ENCODE data around the gene TLX3.
"Not testable (repeated sequence)": the region's sequence is repeated elsewhere in the genome, so short reads cannot be mapped to it uniquely, and the experiment has no call there.

The TLX3 gene

DNA sequence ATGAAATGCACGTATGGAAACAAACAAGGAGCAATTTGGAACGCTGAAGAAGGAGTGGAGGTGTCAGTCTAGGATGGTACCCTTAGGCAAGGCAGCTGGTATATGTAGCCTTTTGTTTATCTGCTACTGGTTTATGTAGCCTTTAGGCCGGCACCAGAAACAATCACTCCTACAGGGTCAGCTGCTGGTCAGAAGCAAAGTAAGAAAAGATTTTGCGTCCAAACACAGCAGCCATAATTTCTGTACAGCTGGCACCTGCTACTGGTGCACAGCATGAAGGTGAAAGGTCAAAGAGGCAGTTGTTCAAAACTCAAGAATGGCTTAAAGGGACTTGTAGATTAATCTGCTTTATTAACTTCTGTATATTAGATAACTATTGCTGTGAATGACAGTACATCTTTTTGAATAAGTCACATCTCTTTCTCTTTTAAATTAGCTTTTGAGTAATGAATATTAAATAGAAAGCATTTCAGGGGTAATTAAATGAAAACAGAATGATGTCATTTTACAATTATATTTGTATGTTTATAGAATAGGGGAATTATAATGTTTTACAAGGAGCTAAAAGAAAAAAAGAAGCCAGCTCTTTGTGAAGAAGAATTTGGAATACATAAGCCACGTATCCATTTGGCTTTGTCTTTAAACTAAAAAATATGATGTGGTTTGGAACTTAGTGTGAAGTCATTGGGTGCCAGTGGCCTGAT, 33.1 kb upstream of the TLX3 start:
- no peak overlapping the region for H3K4me3 ChIP-seq (ENCODE audit: low read length)
- no peak overlapping the region for H3K9ac ChIP-seq (ENCODE audit: low read depth, low read length)
- H3K4me1 ChIP-seq (ENCODE audit: insufficient read depth, low read length): no peaks in the 10 kb centered on the region; the same call in 1 of the 2 replicates
- no peaks in the 10 kb centered on the region for H3K9me3 ChIP-seq (ENCODE audit: insufficient read depth, low read depth, low read length)
- no peak overlapping the region for H3K27ac ChIP-seq (ENCODE audit: low read length)
- no peaks in the 10 kb centered on the region for H3K36me3 ChIP-seq (ENCODE audit: insufficient read depth, low read depth, low read length)
- no peaks in the 10 kb centered on the region for H3K27me3 ChIP-seq (ENCODE audit: insufficient read depth, low read length)

DNA sequence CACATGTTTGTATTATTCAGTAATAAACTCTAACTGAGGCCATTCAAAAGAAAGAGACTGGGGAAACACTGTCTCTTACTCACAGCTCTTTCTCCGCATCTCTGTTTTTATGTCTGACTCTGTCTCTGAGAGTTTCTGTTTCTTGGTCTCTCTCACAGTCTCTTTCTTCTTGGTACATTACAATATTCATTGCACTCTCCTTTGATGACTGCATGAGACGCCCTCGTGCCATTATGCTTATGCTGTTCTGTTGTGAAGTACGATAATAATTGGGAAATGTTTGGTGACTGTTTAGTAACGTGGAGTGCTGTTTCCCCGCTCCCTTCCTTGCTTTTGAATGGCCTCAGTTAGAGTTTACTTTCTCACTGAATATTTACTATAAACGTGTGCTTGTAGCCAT, 25.3 kb upstream of the TLX3 start:
- H3K9me3 ChIP-seq (ENCODE audit: insufficient read depth, low read depth, low read length): no peaks in the 10 kb centered on the region

DNA sequence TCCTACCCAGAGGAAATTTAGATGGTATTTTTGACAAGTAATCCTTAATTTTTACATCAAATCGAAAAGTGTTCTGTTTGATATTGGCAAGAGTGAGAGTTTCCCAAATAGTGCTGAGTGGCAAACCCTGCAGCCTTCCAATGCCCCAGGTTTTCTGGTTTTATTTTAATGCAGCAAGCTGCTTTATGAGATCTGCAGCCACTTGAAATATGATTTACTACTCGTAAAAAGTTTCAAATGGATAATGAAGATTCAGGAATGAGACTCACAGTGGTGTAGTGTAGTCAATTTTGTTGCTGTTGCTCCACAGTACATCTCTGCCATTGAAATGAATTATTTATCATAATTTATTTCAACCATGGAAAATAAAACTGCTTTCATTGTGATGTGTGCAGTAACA, 23.6 kb upstream of the TLX3 start:
- H3K4me3 ChIP-seq (ENCODE audit: low read length): no peak overlapping the region
- no peaks in the 10 kb centered on the region for H3K9me3 ChIP-seq (ENCODE audit: insufficient read depth, low read depth, low read length)
- H3K36me3 ChIP-seq (ENCODE audit: insufficient read depth, low read depth, low read length): no peaks in the 10 kb centered on the region
- no peak overlapping the region for H3K27ac ChIP-seq (ENCODE audit: low read length)
- H3K4me1 ChIP-seq (ENCODE audit: insufficient read depth, low read length): no peaks in the 10 kb centered on the region
- no peak overlapping the region for H3K9ac ChIP-seq (ENCODE audit: low read depth, low read length)
- no peaks in the 10 kb centered on the region for H3K27me3 ChIP-seq (ENCODE audit: insufficient read depth, low read length)

More for the DNA sequence above, 25.3 kb upstream of the TLX3 start:
- H3K27ac ChIP-seq (ENCODE audit: low read length): no peak overlapping the region
- no peak overlapping the region for H3K4me3 ChIP-seq (ENCODE audit: low read length)
- H3K9ac ChIP-seq (ENCODE audit: low read depth, low read length): no peak overlapping the region
- H3K36me3 ChIP-seq (ENCODE audit: insufficient read depth, low read depth, low read length): no peaks in the 10 kb centered on the region
- no peaks in the 10 kb centered on the region for H3K4me1 ChIP-seq (ENCODE audit: insufficient read depth, low read length)
- no peaks in the 10 kb centered on the region for H3K27me3 ChIP-seq (ENCODE audit: insufficient read depth, low read length)

DNA sequence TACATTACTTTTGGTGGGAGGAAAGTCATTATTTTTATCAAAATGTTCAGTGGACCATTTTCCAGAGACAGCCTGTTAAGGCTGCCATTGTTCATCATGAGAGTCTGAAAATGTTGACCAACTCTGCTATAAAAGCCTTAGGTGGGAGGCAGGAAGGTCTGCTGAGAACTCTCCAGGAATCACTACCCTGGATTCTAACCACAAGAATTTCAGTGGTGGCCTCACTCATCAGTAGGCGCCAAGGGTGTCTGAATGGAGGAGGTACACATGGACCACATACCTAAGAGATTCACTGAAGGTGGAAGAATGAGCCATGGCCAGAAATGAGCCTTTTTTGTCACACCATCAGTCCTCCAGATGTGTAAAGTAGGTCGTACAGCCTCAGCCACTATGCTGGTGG, 21.0 kb upstream of the TLX3 start:
- Histone ChIP-seq H3K27ac (ENCODE audit: low read length) (no peak overlapping the region), H3K27me3 (ENCODE audit: insufficient read depth, low read length) (no peaks in the 10 kb centered on the region; the same call in 1 of the 2 replicates), H3K4me3 (ENCODE audit: low read length) (no peak overlapping the region), H3K4me1 (ENCODE audit: insufficient read depth, low read length) (no peaks in the 10 kb centered on the region), H3K9ac (ENCODE audit: low read depth, low read length) (no peak overlapping the region), H3K9me3 (ENCODE audit: insufficient read depth, low read depth, low read length) (no peaks in the 10 kb centered on the region), H3K36me3 (ENCODE audit: insufficient read depth, low read depth, low read length) (no peaks in the 10 kb centered on the region)

DNA sequence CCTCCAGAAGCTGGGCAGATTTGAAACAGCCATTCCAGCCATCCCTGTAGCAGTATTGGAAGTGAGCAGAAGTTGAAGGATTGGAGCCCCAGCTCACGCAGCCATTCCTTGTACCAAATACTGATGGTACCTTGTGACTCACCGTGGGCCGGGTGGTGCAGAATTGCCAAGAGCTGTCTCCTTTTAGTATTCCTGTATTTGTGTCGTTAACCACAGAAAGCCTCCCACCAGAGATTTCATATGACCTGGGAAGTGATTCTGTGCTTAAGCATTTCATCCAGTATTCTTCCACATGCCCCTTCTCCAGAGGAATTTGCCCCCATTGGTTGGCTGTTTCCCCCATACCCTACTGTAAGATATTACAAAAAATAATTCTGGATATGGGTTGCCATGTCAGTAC, 17.7 kb upstream of the TLX3 start:
- H3K27ac ChIP-seq (ENCODE audit: low read length): no peak overlapping the region
- no peaks in the 10 kb centered on the region for H3K9me3 ChIP-seq (ENCODE audit: insufficient read depth, low read depth, low read length)
- H3K36me3 ChIP-seq (ENCODE audit: insufficient read depth, low read depth, low read length): no peaks in the 10 kb centered on the region
- H3K9ac ChIP-seq (ENCODE audit: low read depth, low read length): no peak overlapping the region
- no peaks in the 10 kb centered on the region for H3K4me1 ChIP-seq (ENCODE audit: insufficient read depth, low read length)
- no peak overlapping the region for H3K4me3 ChIP-seq (ENCODE audit: low read length)
- no peaks in the 10 kb centered on the region; the same call in 1 of the 2 replicates for H3K27me3 ChIP-seq (ENCODE audit: insufficient read depth, low read length)

DNA sequence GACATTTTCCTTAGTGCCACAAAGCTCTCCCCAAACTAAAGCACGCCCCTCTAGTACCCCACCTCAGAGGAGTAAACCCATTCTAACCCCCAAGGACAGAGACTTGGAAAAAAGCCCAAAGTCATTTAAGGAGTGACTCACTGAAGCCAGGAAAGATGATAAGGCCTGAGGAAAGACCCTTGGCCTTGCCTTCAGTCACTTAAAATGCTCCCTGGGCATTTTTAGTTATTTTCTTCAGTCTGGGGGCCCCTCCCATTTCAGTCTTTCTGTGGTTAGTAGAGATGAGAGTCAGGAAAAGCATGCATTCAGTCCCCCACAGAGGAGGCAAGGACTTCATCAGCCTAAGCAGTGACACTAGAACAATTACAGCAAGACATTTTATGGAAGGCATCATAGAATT, 13.7 kb upstream of the TLX3 start:
- H3K36me3 ChIP-seq (ENCODE audit: insufficient read depth, low read depth, low read length): no peaks in the 10 kb centered on the region
- no peaks in the 10 kb centered on the region for H3K9me3 ChIP-seq (ENCODE audit: insufficient read depth, low read depth, low read length)
- peaks cover 12% of the 10 kb centered on the region; the same call in 1 of the 2 replicates for H3K27me3 ChIP-seq (ENCODE audit: insufficient read depth, low read length)
- no peak overlapping the region for H3K9ac ChIP-seq (ENCODE audit: low read depth, low read length)
- no peaks in the 10 kb centered on the region for H3K4me1 ChIP-seq (ENCODE audit: insufficient read depth, low read length)
- H3K4me3 ChIP-seq (ENCODE audit: low read length): no peak overlapping the region
- no peak overlapping the region for H3K27ac ChIP-seq (ENCODE audit: low read length)

DNA sequence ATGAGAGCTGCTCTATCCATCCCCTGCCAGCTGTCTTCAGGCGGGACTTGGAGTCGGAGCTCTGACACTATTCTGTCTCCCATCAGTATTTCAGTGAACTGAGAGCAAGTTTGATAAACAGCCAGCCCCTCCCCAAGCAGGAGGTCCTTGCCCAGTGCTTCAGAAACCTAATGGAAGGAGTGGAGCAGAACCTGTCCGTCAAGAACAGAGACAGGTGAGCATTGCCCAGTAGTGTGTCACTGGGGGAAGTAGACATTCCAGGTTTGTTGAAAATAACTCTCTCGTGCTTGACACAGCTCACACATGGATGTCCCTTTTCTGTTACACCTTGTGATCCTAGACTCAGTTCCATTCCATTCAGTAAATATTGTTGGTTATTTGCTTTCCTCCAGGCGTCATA, 13.2 kb upstream of the TLX3 start:
- Histone ChIP-seq H3K9ac (ENCODE audit: low read depth, low read length) (no peak overlapping the region), H3K4me3 (ENCODE audit: low read length) (no peak overlapping the region), H3K36me3 (ENCODE audit: insufficient read depth, low read depth, low read length) (no peaks in the 10 kb centered on the region), H3K27ac (ENCODE audit: low read length) (no peak overlapping the region), H3K27me3 (ENCODE audit: insufficient read depth, low read length) (peaks cover 17% of the 10 kb centered on the region; the same call in 1 of the 2 replicates), H3K9me3 (ENCODE audit: insufficient read depth, low read depth, low read length) (no peaks in the 10 kb centered on the region), H3K4me1 (ENCODE audit: insufficient read depth, low read length) (no peaks in the 10 kb centered on the region)

DNA sequence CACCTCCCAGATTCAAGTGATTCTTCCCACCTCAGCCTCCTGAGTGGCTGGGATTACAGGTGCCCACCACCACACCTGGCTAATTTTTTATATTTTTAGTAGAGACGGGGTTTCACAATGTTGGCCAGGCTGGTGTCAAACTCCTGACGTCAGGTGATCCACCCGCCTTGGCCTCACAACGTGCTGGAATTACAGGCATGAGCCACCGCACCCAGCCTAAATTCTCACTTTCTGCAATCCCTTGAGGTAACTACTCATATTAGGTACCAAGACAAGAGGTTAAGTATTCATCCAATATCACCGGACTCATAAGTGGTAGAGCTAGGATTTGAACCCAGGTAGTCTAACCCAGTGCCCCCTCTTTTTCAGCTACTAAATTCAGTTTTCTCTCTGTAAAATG, 11.1 kb upstream of the TLX3 start:
- H3K9ac ChIP-seq (ENCODE audit: low read depth, low read length); H3K4me1 ChIP-seq (ENCODE audit: insufficient read depth, low read length); H3K9me3 ChIP-seq (ENCODE audit: insufficient read depth, low read depth, low read length); H3K36me3 ChIP-seq (ENCODE audit: insufficient read depth, low read depth, low read length); H3K4me3 ChIP-seq (ENCODE audit: low read length); H3K27ac ChIP-seq (ENCODE audit: low read length): not testable (repeated sequence)
- peaks cover 36% of the 10 kb centered on the region for H3K27me3 ChIP-seq (ENCODE audit: insufficient read depth, low read length)

DNA sequence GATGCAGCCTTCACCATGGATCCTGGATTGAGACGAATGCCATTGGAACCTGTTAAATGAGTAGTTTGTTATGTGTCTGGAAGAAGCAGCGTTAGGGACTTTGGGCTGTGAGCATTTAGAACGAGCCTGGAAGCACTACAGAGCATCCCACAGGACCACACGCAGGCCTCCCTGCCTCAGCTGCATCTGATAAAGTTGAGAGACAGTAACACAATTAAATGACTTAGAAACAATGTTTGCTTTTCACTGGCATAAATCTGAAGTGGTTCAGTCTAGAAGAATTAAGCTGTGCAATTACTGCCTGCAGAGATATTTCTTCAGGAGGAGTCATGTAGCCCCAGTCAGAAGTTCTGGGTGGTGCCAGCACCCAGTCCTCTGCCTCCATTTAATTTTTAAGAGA, 9.8 kb upstream of the TLX3 start:
- Histone ChIP-seq H3K9ac (ENCODE audit: low read depth, low read length) (no peak overlapping the region), H3K4me3 (ENCODE audit: low read length) (no peak overlapping the region), H3K9me3 (ENCODE audit: insufficient read depth, low read depth, low read length) (no peaks in the 10 kb centered on the region), H3K27ac (ENCODE audit: low read length) (no peak overlapping the region), H3K27me3 (ENCODE audit: insufficient read depth, low read length) (peaks cover 49% of the 10 kb centered on the region), H3K4me1 (ENCODE audit: insufficient read depth, low read length) (no peaks in the 10 kb centered on the region), H3K36me3 (ENCODE audit: insufficient read depth, low read depth, low read length) (no peaks in the 10 kb centered on the region)

DNA sequence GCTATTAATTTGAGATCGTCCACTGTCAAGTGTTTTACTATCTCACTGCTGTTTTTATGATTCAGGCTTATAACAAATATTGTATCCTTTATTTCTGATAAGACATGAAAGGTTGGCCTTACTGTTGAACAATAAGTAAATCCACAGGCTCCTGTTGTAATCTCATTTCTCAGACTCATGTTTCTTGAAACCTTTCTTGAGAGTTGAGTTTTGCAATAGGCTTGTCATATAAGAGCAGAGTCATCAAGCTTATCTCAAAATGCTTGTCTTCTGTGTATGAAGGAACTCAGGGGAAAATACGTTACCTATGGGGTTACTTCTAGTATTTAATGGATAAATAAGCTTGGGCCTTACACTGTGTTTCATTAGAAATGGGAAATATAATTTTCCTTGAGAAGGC, 9.2 kb upstream of the TLX3 start:
- H3K4me1 ChIP-seq (ENCODE audit: insufficient read depth, low read length): no peaks in the 10 kb centered on the region
- H3K9ac ChIP-seq (ENCODE audit: low read depth, low read length): no peak overlapping the region
- H3K9me3 ChIP-seq (ENCODE audit: insufficient read depth, low read depth, low read length): no peaks in the 10 kb centered on the region
- H3K27ac ChIP-seq (ENCODE audit: low read length): no peak overlapping the region
- no peaks in the 10 kb centered on the region for H3K36me3 ChIP-seq (ENCODE audit: insufficient read depth, low read depth, low read length)
- H3K27me3 ChIP-seq (ENCODE audit: insufficient read depth, low read length): peaks cover 55% of the 10 kb centered on the region
- H3K4me3 ChIP-seq (ENCODE audit: low read length): no peak overlapping the region

DNA sequence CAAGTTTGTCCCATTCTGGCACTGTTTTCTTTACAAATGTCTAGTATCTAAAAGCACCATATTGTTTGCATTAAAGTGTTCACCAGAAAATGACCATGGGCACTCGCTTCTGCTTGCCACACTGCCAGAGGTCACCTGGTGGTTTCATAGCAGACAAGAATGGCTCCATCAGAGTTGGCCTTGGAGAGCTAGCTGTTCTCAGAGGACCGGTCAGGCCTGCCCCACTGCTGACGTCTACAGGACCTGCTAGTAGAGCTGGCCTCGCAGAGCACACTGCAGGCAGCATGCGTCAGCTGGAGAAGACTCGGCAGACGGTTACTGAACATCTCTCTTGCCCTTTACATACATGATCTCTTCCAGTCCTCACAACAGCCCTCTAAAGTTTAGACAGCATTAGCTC, 8.7 kb upstream of the TLX3 start:
- Histone ChIP-seq H3K27me3 (ENCODE audit: insufficient read depth, low read length) (peaks cover 60% of the 10 kb centered on the region), H3K4me3 (ENCODE audit: low read length) (no peak overlapping the region)

DNA sequence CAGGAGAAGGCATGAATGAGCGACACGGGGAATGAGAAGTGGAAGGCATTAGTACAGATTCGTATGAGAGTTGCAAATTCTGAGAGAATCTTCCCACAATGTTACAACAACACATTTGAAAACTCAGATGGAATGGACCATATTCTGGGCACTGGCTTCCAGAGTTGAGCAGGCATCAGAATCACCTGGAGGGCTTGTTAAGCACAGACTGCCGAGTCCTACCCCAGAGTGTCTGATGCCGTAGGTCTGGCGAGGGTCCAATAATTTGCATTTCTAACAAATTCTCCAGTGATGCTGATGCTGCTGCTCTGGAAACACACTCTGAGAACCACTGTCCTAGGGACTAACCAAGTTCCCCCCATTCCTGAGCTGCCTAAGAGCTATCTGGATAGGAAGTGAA, 2.9 kb upstream of the TLX3 start:
- H3K4me1 ChIP-seq (ENCODE audit: insufficient read depth, low read length): no peaks in the 10 kb centered on the region
- no peak overlapping the region for H3K9ac ChIP-seq (ENCODE audit: low read depth, low read length)
- H3K4me3 ChIP-seq (ENCODE audit: low read length): no peak overlapping the region
- H3K36me3 ChIP-seq (ENCODE audit: insufficient read depth, low read depth, low read length): no peaks in the 10 kb centered on the region
- no peak overlapping the region for H3K27ac ChIP-seq (ENCODE audit: low read length)
- H3K27me3 ChIP-seq (ENCODE audit: insufficient read depth, low read length): peaks cover 97% of the 10 kb centered on the region
- no peaks in the 10 kb centered on the region; the same call in 1 of the 2 replicates for H3K9me3 ChIP-seq (ENCODE audit: insufficient read depth, low read depth, low read length)

More for the DNA sequence above, 8.7 kb upstream of the TLX3 start:
- Histone ChIP-seq H3K9ac (ENCODE audit: low read depth, low read length) (no peak overlapping the region), H3K4me1 (ENCODE audit: insufficient read depth, low read length) (no peaks in the 10 kb centered on the region), H3K36me3 (ENCODE audit: insufficient read depth, low read depth, low read length) (no peaks in the 10 kb centered on the region), H3K27ac (ENCODE audit: low read length) (no peak overlapping the region), H3K9me3 (ENCODE audit: insufficient read depth, low read depth, low read length) (no peaks in the 10 kb centered on the region)

Measured in iPS-20b (cell line).